ENCODE measurements around the gene LGALS7. TPM values are rescaled to one million over a fixed set of nuclear protein-coding genes. Genes with fewer than 3 reads are reported as not detected.
A peak's percentile ranks its signal among the peaks of the same experiment; 100 is the strongest.

LGALS7 gene
- total and polyA plus RNA-seq, 2 of the 8 experiments (the other 6 are each of a cell fraction or from before 2014, with no cell fraction given), result 0.32 TPM; not detected in 1

- Histone ChIP-seq H2BK120ac (replicated peaks; ENCODE audit: low read depth, low read length) (no peak within 1 kb of the TSS), H4K5ac (ENCODE audit: insufficient read length, low read depth, low read length) (no peak within 1 kb of the TSS), H3K4me1 (replicated peaks in 1 of 4; ENCODE audit: control insufficient read depth in 3 of 4, insufficient read depth in 4 of 4, low read length in 3 of 4) (no peaks in the 10 kb centered on the region), H3K79me1 (ENCODE audit: low read depth, low read length) (no peaks in the 10 kb centered on the region), H3K14ac (ENCODE audit: insufficient read length) (no peak within 1 kb of the TSS), H4K20me1 (replicated peaks in 1 of 2; ENCODE audit: control insufficient read depth in 1 of 2, insufficient read depth in 2 of 2, low read length in 2 of 2) (peaks cover 2 to 5% of the 10 kb centered on the region in 2 experiments), H2BK12ac (ENCODE audit: low read depth, low read length) (no peak within 1 kb of the TSS), H3K4me2 (ENCODE audit: insufficient read depth in 1 of 2, low read depth in 2 of 2, low read length in 2 of 2) (no peak within 1 kb of the TSS), H2BK5ac (ENCODE audit: low read depth, low read length) (no peak within 1 kb of the TSS), H3K9me3 (ENCODE audit: insufficient read depth in 2 of 2, low read depth in 1 of 2, low read length in 1 of 2) (no peaks in the 10 kb centered on the region), H3K18ac (ENCODE audit: extremely low read depth, low read length) (no peak within 1 kb of the TSS), H3K79me2 (ENCODE audit: control insufficient read depth in 1 of 2, insufficient read depth in 2 of 2, low read length in 2 of 2) (no peaks in the 10 kb centered on the region), H2AFZ (ENCODE audit: low read length) (no peak within 1 kb of the TSS), H3K23me2 (ENCODE audit: low read depth, low read length) (no peaks in the 10 kb centered on the region), H2AK5ac (ENCODE audit: low read depth, low read length) (no peak within 1 kb of the TSS), H3K23ac (ENCODE audit: insufficient read length) (no peak within 1 kb of the TSS), H3K27me3 (replicated peaks in 1 of 4; ENCODE audit: control insufficient read depth in 3 of 4, extremely low read depth in 1 of 4, insufficient read depth in 3 of 4, low read length in 3 of 4) (no peaks in the 10 kb centered on the region), H3K9ac (replicated peaks in 1 of 4; ENCODE audit: extremely low read depth in 1 of 4, low read depth in 3 of 4, low read length in 3 of 4) (no peak within 1 kb of the TSS), H2BK15ac (ENCODE audit: low read length) (no peak within 1 kb of the TSS), H4K91ac (replicated peaks; ENCODE audit: insufficient read length, low read length) (no peak within 1 kb of the TSS), H3K4ac (replicated peaks; ENCODE audit: insufficient read length, low read depth, low read length) (no peak within 1 kb of the TSS), H2BK20ac (ENCODE audit: low read length) (no peak within 1 kb of the TSS), H3K56ac (replicated peaks; ENCODE audit: insufficient read length, low read depth, low read length) (no peak within 1 kb of the TSS), H3K4me3 (ENCODE audit: extremely low read depth in 1 of 4, insufficient read depth in 2 of 4, low read depth in 3 of 4, low read length in 4 of 4) (no peak within 1 kb of the TSS), H3K36me3 (ENCODE audit: control insufficient read depth in 2 of 4, insufficient read depth in 4 of 4, low read length in 3 of 4) (peaks cover 0 to 18% (median 9%) of the 10 kb centered on the region in 4 experiments; a peak in 5 of 8 replicates), H3K27ac (ENCODE audit: low read depth, low read length) (no peak within 1 kb of the TSS), H4K8ac (ENCODE audit: extremely low read depth, insufficient read depth, low read length) (peak within 1 kb of the TSS; percentile 80; the same call in 1 of the 2 replicates)
- DNase-seq (ENCODE audit: low read depth in 1 of 2, low spot score in 2 of 2) (no peak), FAIRE-seq (no peak)
- WGBS, 2 experiments (ENCODE audit: extremely low coverage in 1 of 2, insufficient coverage in 1 of 2, insufficient read length in 1 of 2, insufficient replicate concordance in 2 of 2, low coverage in 1 of 2, low lambda C conversion rate in 2 of 2, missing lambda C conversion rate in 1 of 2), result 94% methylated on average over 13 of the region's 15 CpGs; no CpG with 5 or more reads in 1 of the 2 experiments
- ChIA-PET CTCF (ENCODE audit: partially characterized antibody) (interaction anchor here (0.5 to 1.5 kb wide), 3 partner anchors 12 to 82 kb away, joined by 3 read pairs; no protein-coding TSS in a partner anchor), POLR2A (ENCODE audit: partially characterized antibody) (interaction anchor here (0.6 to 3.7 kb wide), 4 partner anchors 11 to 81 kb away, joined by 3 to 17 read pairs (median 3); no protein-coding TSS in a partner anchor)
- no peak for TF ChIP-seq TEAD4 (IDR thresholded peaks at IDR 0.05; ENCODE audit: low read depth, low read length)
- no peak for TF ChIP-seq SP1 (IDR thresholded peaks at IDR 0.05; ENCODE audit: low read depth, low read length)
- no peak for TF ChIP-seq FOSL1 (IDR thresholded peaks at IDR 0.05; ENCODE audit: insufficient read depth, low read depth, low read length)
- no peak for TF ChIP-seq RAD21 (IDR thresholded peaks at IDR 0.05 in 1 of 2, conservative IDR thresholded peaks at IDR 0.05 in 1 of 2; ENCODE audit: low read depth in 2 of 2, low read length in 2 of 2)
- no peak for TF ChIP-seq ATF2 (IDR thresholded peaks at IDR 0.05; ENCODE audit: low read length)
- no peak for TF ChIP-seq CHD1 (IDR thresholded peaks at IDR 0.05; ENCODE audit: low read depth, low read length)
- TF ChIP-seq TBP (IDR thresholded peaks at IDR 0.05; ENCODE audit: low read depth, low read length), result no peak
- TF ChIP-seq CTBP2 (IDR thresholded peaks at IDR 0.05; ENCODE audit: borderline replicate concordance, insufficient read depth, insufficient read length, low read length), result no peak
- no peak for TF ChIP-seq KDM5A (IDR thresholded peaks at IDR 0.05; ENCODE audit: low read length)
- no peak for TF ChIP-seq GTF2F1 (IDR thresholded peaks at IDR 0.05; ENCODE audit: borderline replicate concordance, low read depth, low read length)
- TF ChIP-seq JUN (IDR thresholded peaks at IDR 0.05; ENCODE audit: low read depth, low read length), result no peak
- no peak for TF ChIP-seq TAF7 (optimal IDR thresholded peaks at IDR 0.05; ENCODE audit: borderline replicate concordance, low read depth, low read length)
Measured at GRCh38 chr19:38812841-38813320, 39.6 kb upstream of the LGALS7 start, which contains the start of gene LGALS4. TSS of gene LGALS4 (minus strand) at chr19:38812945. CDS start at chr19:38812886, 59 bp downstream.

All from H1 (cell line).